DOHH2 (cell line): ENCODE data around the gene DOK6.

Experiments used
- H3F3A ChIP-seq: fragments of 200-600 bp; sonication (generic), shearing (Covaris generic); 2 replicates; pipeline ENCODE4 v1.6.0; 2016; ENCODE audit warnings: antibody characterized with exemption, mild to moderate bottlenecking; ENCODE audit not compliant: control insufficient read depth, insufficient read depth
- H3K27ac ChIP-seq: fragments of 200-600 bp; sonication (generic); 2 replicates; pipeline ENCODE4 v1.5.1; 2014; ENCODE audit warnings: low read depth, mild to moderate bottlenecking, low read length, moderate library complexity
- H3K27me3 ChIP-seq: fragments of 200-600 bp; sonication (generic); 2 replicates; pipeline ENCODE4 v1.6.1; 2014; ENCODE audit warnings: mild to moderate bottlenecking, low read length, mixed read lengths; ENCODE audit not compliant: control insufficient read depth
- H3K36me3 ChIP-seq: fragments of 200-600 bp; sonication (generic); 2 replicates; pipeline ENCODE4 v1.6.1; 2014; ENCODE audit warnings: mild to moderate bottlenecking, low read length, moderate library complexity, mixed read lengths; ENCODE audit not compliant: control insufficient read depth
- H3K4me1 ChIP-seq: fragments of 200-600 bp; sonication (generic); 2 replicates; pipeline ENCODE4 v1.6.1; 2014; ENCODE audit warnings: mild to moderate bottlenecking, low read length, mixed read lengths; ENCODE audit not compliant: control insufficient read depth
- H3K4me2 ChIP-seq: fragments of 200-600 bp; sonication (generic); 2 replicates; pipeline ENCODE4 v1.6.0; 2014; ENCODE audit warnings: mild to moderate bottlenecking, low read length, moderate library complexity
- H3K4me3 ChIP-seq: fragments of 200-600 bp; sonication (generic); 2 replicates; pipeline ENCODE4 v1.5.1; 2014; ENCODE audit warnings: mild to moderate bottlenecking, low read length, mixed read lengths
- H3K79me2 ChIP-seq: fragments of 200-600 bp; sonication (generic); 2 replicates; pipeline ENCODE4 v1.6.1; 2014; ENCODE audit warnings: mild to moderate bottlenecking, low read length, mixed read lengths; ENCODE audit not compliant: control insufficient read depth
- H3K9me2 ChIP-seq: fragments of 200-600 bp; sonication (generic); replicated peaks from 2 replicates; pipeline ENCODE4 v1.6.1; 2014; ENCODE audit warnings: mild to moderate bottlenecking, low read length, mixed read lengths; ENCODE audit not compliant: control insufficient read depth
- H3K9me3 ChIP-seq: fragments of 200-600 bp; sonication (generic); 2 replicates; pipeline ENCODE4 v1.6.1; 2014; ENCODE audit warnings: antibody characterized with exemption, low read length, mixed read lengths; ENCODE audit not compliant: control insufficient read depth, insufficient read depth
- H4K20me1 ChIP-seq: fragments of 200-600 bp; sonication (generic); 2 replicates; pipeline ENCODE4 v1.6.0; 2014; ENCODE audit warnings: low read depth, mild to moderate bottlenecking, antibody characterized with exemption, low read length, moderate library complexity; ENCODE audit not compliant: control insufficient read depth, insufficient read depth
- EZH2phosphoT487 ChIP-seq: fragments of 200-600 bp; sonication (generic); IDR thresholded peaks from 2 replicates; pipeline ENCODE4 v1.6.1; 2017; ENCODE audit warnings: borderline replicate concordance, mild to moderate bottlenecking, antibody characterized with exemption, low read length, moderate library complexity, mixed read lengths
- TF ChIP-seq, protein P1 (sequence below): fragments of 200-600 bp; sonication (generic); IDR thresholded peaks from one replicate; pipeline ENCODE4 v1.5.1; 2014; ENCODE audit warnings: antibody characterized with exemption, mild to moderate bottlenecking, low read depth, low read length; ENCODE audit not compliant: poor library complexity, severe bottlenecking

DOK6 gene

DNA sequence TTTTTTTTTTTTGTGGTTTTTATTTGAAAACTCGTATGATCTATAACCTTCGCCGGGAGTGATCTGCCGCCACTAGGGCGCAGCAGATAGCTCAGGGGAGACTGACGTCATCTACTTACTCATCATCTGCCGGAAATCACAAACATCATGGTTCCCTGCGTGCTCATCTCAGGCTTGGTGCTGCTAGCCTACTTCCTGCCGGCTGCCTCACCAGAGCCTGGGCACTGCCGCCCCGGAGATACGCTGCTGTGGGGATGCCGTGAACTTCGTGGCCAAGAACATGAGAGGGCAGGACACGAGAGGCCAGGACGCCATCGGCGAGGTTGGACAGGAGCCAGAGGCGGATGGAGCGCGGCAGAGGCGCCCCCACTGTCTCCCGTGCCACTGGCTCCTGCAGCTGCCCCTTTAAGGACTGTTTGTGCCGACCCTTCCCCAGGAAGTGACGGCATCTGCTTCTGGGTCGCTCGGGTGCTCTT lies 68.8 kb downstream of the DOK6 start:
- Histone ChIP-seq H3K4me2 (no peak overlapping the region), H3K27ac (no peak overlapping the region), H3K79me2 (no peaks in the 10 kb centered on the region), H3K9me3 (no peaks in the 10 kb centered on the region; the same call in 1 of the 2 replicates), H4K20me1 (no peaks in the 10 kb centered on the region), H3K27me3 (no peaks in the 10 kb centered on the region), H3F3A (no peaks in the 10 kb centered on the region), H3K36me3 (no peaks in the 10 kb centered on the region), H3K9me2 (no peaks in the 10 kb centered on the region), H3K4me1 (no peaks in the 10 kb centered on the region), H3K4me3 (no peak overlapping the region)
- TF ChIP-seq, protein P1, sequence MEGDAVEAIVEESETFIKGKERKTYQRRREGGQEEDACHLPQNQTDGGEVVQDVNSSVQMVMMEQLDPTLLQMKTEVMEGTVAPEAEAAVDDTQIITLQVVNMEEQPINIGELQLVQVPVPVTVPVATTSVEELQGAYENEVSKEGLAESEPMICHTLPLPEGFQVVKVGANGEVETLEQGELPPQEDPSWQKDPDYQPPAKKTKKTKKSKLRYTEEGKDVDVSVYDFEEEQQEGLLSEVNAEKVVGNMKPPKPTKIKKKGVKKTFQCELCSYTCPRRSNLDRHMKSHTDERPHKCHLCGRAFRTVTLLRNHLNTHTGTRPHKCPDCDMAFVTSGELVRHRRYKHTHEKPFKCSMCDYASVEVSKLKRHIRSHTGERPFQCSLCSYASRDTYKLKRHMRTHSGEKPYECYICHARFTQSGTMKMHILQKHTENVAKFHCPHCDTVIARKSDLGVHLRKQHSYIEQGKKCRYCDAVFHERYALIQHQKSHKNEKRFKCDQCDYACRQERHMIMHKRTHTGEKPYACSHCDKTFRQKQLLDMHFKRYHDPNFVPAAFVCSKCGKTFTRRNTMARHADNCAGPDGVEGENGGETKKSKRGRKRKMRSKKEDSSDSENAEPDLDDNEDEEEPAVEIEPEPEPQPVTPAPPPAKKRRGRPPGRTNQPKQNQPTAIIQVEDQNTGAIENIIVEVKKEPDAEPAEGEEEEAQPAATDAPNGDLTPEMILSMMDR = peak; percentile 36
- no peak for TF ChIP-seq EZH2phosphoT487

DNA sequence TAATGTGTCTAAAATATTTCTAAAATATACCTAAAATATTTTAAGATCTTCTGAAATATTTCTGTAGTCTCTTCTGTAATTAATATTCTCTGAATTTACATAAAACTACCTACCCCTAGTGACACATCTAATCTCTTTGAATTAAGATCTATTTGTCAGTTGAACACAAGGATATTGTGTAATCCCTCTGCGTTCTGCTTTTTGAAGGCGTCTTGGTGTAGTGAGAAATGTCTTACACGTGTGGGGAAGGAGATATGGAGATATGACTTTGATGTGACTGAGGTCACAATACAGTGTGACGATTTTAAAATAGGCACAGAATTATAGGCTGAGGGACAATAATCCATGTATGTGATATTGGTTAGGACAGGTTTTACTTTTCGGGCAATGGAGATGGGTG lies 79.8 kb downstream of the DOK6 start:
- no peak overlapping the region for H3K4me3 ChIP-seq
- H3K27me3 ChIP-seq = no peaks in the 10 kb centered on the region
- no peaks in the 10 kb centered on the region for H3K9me2 ChIP-seq
- no peaks in the 10 kb centered on the region for H3K9me3 ChIP-seq
- H3K27ac ChIP-seq = no peak overlapping the region
- no peak for TF ChIP-seq EZH2phosphoT487
- TF ChIP-seq, protein P1 = no peak
- no peaks in the 10 kb centered on the region for H3F3A ChIP-seq
- no peaks in the 10 kb centered on the region for H4K20me1 ChIP-seq
- no peak overlapping the region for H3K4me2 ChIP-seq
- H3K79me2 ChIP-seq = no peaks in the 10 kb centered on the region
- no peaks in the 10 kb centered on the region for H3K4me1 ChIP-seq
- no peaks in the 10 kb centered on the region for H3K36me3 ChIP-seq

DNA sequence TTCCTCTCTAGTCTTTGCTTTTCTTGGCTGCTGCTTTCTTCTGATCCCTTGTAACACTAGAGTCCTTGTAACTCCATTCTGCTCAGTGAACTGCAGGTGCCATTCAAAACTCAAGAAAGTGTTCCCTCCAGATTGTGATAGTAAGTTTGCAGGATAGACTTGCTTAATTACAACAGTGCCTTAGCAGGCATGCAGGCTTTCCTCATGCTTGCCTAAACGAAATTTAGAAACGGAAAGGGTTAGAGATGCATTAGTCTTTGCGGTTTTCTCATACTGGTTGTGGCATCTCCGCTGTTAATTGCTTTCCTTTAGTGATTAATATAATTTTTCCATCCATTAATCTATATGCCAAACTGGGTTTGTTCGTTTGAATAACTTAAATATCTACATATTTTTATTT lies 82.9 kb downstream of the DOK6 start:
- Histone ChIP-seq H3F3A (no peaks in the 10 kb centered on the region), H3K4me3 (no peak overlapping the region), H3K27me3 (no peaks in the 10 kb centered on the region), H3K4me1 (no peaks in the 10 kb centered on the region), H3K9me3 (no peaks in the 10 kb centered on the region), H4K20me1 (no peaks in the 10 kb centered on the region), H3K4me2 (no peak overlapping the region), H3K9me2 (no peaks in the 10 kb centered on the region), H3K36me3 (no peaks in the 10 kb centered on the region), H3K27ac (no peak overlapping the region), H3K79me2 (no peaks in the 10 kb centered on the region)
- TF ChIP-seq, protein P1 = no peak
- no peak for TF ChIP-seq EZH2phosphoT487
